ENCODE measurements around the gene PSMA7. TPM values are rescaled to one million over a fixed set of nuclear protein-coding genes. Genes with fewer than 3 reads are reported as not detected.

Gene PSMA7
- total RNA-seq, 4 donors from 2014 or later = 181 to 264 (median 228) TPM

DNA sequence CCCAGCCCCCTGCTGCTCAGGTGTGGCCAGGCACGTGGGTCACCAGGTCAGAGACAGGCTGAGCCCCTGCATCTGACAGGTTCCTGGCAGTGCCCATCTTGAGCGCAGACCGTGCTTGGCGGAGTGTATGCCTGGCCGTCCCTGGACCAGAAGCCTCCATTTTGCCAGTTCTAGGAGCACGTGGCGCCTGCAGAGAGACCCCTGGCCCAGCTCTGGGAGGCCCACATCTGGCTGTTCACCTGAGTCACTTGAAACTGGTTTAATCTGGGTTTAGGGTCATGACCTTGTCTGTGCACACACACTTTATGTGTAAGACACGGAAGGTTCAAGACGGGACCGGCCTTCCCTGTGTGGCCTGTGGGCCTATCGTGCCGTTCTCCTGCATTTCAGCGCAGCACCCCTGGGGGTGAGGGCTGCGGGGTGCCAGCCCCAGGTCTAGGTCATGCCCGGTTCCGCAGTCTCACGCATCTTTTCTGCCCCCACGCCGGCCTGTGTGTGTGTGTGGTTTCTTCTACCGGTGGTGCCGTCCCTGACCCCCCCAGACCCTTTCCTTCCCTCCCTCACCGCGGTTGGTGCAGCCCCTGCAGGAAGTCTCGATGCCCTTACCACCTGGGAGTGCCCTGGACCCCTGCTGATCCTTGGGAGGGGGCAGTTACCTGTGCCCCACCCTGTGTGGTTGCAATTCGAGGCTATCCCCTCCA is 14.3 kb upstream of the PSMA7 start:
- H3K27ac ChIP-seq = no peak overlapping the region
- H3K4me1 ChIP-seq = peaks cover 0 to 5% (median 1%) of the 10 kb centered on the region in 4 donors
- H3K36me3 ChIP-seq = peaks cover 0 to 38% (median 0%) of the 10 kb centered on the region in 3 donors
- no peaks in the 10 kb centered on the region for H3K9me3 ChIP-seq
- H3K27me3 ChIP-seq = no peaks in the 10 kb centered on the region
- TF ChIP-seq, protein P1, sequence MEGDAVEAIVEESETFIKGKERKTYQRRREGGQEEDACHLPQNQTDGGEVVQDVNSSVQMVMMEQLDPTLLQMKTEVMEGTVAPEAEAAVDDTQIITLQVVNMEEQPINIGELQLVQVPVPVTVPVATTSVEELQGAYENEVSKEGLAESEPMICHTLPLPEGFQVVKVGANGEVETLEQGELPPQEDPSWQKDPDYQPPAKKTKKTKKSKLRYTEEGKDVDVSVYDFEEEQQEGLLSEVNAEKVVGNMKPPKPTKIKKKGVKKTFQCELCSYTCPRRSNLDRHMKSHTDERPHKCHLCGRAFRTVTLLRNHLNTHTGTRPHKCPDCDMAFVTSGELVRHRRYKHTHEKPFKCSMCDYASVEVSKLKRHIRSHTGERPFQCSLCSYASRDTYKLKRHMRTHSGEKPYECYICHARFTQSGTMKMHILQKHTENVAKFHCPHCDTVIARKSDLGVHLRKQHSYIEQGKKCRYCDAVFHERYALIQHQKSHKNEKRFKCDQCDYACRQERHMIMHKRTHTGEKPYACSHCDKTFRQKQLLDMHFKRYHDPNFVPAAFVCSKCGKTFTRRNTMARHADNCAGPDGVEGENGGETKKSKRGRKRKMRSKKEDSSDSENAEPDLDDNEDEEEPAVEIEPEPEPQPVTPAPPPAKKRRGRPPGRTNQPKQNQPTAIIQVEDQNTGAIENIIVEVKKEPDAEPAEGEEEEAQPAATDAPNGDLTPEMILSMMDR (IDR thresholded peaks at IDR 0.05) = no peak
- no peak for TF ChIP-seq POLR2A (IDR thresholded peaks at IDR 0.05)
- DNase-seq = no peak
- no peak overlapping the region for H3K4me3 ChIP-seq

DNA sequence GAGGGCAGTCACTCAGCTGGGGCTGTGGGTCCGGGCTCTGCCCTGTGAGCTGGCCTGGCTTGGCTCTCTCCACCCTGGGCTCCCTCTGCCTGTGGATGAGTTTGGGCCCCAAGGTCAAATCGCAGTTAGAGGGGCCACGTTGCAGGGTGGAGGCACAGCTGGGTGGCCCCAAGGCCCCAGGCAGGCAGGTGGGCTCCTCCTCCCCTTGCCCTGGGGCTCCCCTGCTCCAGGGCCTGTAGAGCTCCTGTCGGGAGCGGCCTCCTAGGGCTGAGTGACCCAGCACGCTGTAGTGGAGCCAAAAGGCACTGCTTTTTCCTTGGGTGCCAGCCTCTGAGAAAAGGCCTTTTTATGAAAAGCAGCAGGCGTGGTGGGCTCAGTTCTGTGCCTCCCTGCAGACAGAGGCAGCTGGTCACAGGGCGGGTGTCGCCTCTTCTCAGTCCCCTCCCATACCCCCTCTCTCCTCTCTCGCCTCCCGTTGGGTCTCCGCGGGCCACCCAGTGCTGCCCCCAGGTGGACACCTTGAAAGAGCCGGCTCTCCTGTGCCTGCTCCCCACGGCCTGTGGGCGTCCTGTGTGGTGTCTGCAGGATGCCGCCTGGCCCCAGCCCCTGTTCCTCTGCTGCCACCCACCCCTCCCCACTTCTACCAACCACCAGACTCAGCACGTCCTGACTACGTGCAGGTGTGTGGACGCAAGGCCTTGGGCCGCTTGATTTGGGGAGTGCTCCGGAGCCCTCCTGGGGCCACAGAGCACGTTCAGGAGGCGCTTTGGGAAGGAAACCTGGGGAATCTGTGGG is 13.6 kb upstream of the PSMA7 start:
- no peaks in the 10 kb centered on the region for H3K27me3 ChIP-seq
- peaks cover 0 to 33% (median 0%) of the 10 kb centered on the region in 3 donors for H3K36me3 ChIP-seq
- H3K9me3 ChIP-seq = no peaks in the 10 kb centered on the region
- H3K27ac ChIP-seq = no peak overlapping the region
- peak; percentile 53 to 79 (median 73) for DNase-seq
- peaks cover 0 to 5% (median 1%) of the 10 kb centered on the region in 4 donors for H3K4me1 ChIP-seq
- TF ChIP-seq POLR2A (IDR thresholded peaks at IDR 0.05) = no peak
- TF ChIP-seq, protein P1 (IDR thresholded peaks at IDR 0.05) = peak in 5 of 6 experiments; percentile 56 to 69 (median 57)
- no peak overlapping the region for H3K4me3 ChIP-seq

DNA sequence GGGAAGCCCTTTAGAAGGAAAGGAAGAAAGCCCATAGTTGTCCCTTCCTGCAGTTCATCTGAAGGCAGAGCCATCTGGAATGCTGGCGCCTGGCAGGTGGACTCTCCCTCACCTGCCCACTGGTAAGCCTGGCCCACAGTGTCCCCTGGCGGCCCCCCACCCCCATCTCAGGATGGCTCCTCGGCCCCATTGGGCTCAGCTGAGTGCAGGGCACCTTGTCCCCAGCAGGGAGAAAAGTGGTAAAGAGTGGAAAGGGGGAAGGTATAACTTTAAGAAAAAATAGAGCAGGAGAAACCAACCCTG is 13.0 kb upstream of the PSMA7 start:
- Histone ChIP-seq H3K9me3 (no peaks in the 10 kb centered on the region), H3K4me3 (no peak overlapping the region), H3K4me1 (peaks cover 0 to 5% (median 1%) of the 10 kb centered on the region in 4 donors), H3K27ac (no peak overlapping the region), H3K36me3 (peaks cover 0 to 27% (median 0%) of the 10 kb centered on the region in 3 donors), H3K27me3 (no peaks in the 10 kb centered on the region)
- no peak for DNase-seq
- TF ChIP-seq POLR2A (IDR thresholded peaks at IDR 0.05) = no peak
- TF ChIP-seq, protein P1 (IDR thresholded peaks at IDR 0.05) = no peak

DNA sequence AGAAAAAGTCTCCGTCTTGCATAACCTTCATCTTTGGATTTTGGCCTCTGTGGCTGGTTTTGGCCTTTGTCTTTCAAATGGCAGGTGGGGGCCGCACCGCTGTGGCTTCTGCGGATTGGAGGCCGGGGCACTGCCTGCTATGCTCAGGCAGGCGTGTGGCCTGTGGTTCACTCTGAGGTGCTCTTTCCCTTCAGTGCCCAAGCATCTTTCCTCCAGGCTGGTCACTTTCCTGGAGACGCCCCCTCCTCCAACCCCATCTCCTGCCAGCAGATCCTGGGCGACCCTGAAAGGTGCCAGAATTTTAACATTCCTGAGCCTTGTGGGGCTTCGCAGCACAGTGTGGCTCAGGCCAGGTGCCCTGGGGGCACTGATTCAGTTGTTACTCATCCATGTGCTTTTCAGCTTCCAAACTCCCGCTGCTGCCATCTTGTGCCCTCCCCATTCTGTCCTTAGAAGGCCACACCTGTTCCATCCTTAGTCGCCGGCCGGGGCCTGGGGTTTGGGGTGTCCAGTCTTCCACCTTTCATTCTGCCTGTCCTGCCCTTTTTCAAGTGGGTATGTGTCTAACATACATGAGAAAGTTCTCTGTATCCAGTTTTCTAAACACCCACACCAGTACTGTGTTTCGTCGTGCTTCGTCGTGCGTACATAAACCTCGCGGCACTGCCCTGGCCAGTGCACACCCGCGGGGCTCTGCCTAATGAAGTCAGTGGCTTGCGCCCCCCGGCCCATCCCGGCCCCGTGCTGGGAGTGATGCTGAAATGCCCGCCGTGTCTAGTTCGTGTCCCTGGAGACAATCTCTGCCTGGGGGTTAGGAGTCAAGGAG is 12.4 kb upstream of the PSMA7 start:
- H3K9me3 ChIP-seq = no peaks in the 10 kb centered on the region
- no peak for TF ChIP-seq POLR2A (IDR thresholded peaks at IDR 0.05)
- TF ChIP-seq, protein P1 (IDR thresholded peaks at IDR 0.05) = no peak
- peaks cover 0 to 22% (median 0%) of the 10 kb centered on the region in 3 donors for H3K36me3 ChIP-seq
- H3K4me3 ChIP-seq = no peak overlapping the region
- H3K27me3 ChIP-seq = no peaks in the 10 kb centered on the region
- no peak for DNase-seq
- H3K27ac ChIP-seq = no peak overlapping the region
- H3K4me1 ChIP-seq = peaks cover 0 to 5% (median 1%) of the 10 kb centered on the region in 4 donors

DNA sequence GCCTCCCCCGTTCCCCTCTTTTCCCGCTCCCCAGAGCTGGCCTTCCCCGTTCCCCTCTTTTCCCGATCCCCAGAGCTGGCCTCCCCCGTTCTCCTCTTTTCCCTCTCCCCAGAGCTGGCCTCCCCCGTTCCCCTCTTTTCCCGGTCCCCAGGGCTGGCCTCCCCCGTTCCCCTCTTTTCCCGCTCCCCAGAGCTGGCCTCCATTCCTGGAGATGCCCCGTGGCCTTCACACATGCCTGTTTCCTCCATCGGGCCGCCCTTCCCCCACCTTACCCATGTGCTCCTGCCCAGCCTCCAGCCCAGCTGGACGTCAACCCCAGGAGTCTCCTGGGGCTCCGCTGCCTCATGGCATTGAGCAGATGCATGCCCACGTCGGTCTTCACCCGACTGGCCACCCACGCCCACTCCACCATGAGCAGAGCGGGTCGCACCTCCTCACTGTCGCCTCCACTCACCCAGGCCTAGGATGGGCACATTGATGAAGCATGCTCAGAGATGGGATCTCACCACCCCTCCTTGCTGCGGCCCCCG is 8.7 kb upstream of the PSMA7 start:
- Histone ChIP-seq H3K27ac (no peak overlapping the region), H3K9me3 (no peaks in the 10 kb centered on the region), H3K4me3 (no peak overlapping the region), H3K36me3 (peaks cover 0 to 10% (median 0%) of the 10 kb centered on the region in 3 donors), H3K4me1 (peaks cover 0 to 5% (median 0%) of the 10 kb centered on the region in 4 donors), H3K27me3 (no peaks in the 10 kb centered on the region)
- TF ChIP-seq, protein P1 (IDR thresholded peaks at IDR 0.05) = no peak
- no peak for TF ChIP-seq POLR2A (IDR thresholded peaks at IDR 0.05)
- no peak for DNase-seq

All from Peyer's patch (tissue), 4 donors.